Loucy (cell line): ENCODE data around the gene PSMC6.

Source experiments
- H2AFZ ChIP-seq: fragments of 200-600 bp; sonication (generic); 2 replicates; pipeline ENCODE4 v1.6.0; 2016; ENCODE audit warnings: antibody characterized with exemption, mild to moderate bottlenecking, low read length, moderate library complexity
- H3F3A ChIP-seq: fragments of 200-600 bp; 2 replicates; pipeline ENCODE4 v1.6.0; 2016; ENCODE audit warnings: antibody characterized with exemption, low read depth, mild to moderate bottlenecking
- H3K27me3 ChIP-seq: fragments of 200-600 bp; sonication (generic); 2 replicates; pipeline ENCODE4 v1.6.1; 2014; ENCODE audit warnings: low read length, mild to moderate bottlenecking; ENCODE audit not compliant: insufficient read depth, poor library complexity, severe bottlenecking
- H3K36me3 ChIP-seq: fragments of 200-600 bp; sonication (generic); 2 replicates; pipeline ENCODE4 v1.6.1; 2016; ENCODE audit warnings: low read length; ENCODE audit not compliant: insufficient read depth
- H3K4me1 ChIP-seq: fragments of 200-600 bp; sonication (generic); 2 replicates; pipeline ENCODE4 v1.5.1; 2014; ENCODE audit warnings: low read length, mild to moderate bottlenecking; ENCODE audit not compliant: insufficient read depth, poor library complexity, severe bottlenecking
- H3K4me2 ChIP-seq: fragments of 200-600 bp; sonication (generic); 2 replicates; pipeline ENCODE4 v1.6.0; 2014; ENCODE audit warnings: antibody characterized with exemption, low read length, low read depth, mild to moderate bottlenecking; ENCODE audit not compliant: poor library complexity, severe bottlenecking
- H3K4me3 ChIP-seq: fragments of 200-600 bp; sonication (generic); 2 replicates; pipeline ENCODE4 v1.5.1; 2014; ENCODE audit warnings: low read length, mild to moderate bottlenecking, mixed read lengths; ENCODE audit not compliant: poor library complexity, severe bottlenecking
- H3K79me2 ChIP-seq: fragments of 200-600 bp; sonication (generic); 2 replicates; pipeline ENCODE4 v1.6.1; 2014; ENCODE audit warnings: low read length; ENCODE audit not compliant: insufficient read depth
- H3K9ac ChIP-seq: fragments of 200-600 bp; sonication (generic); 2 replicates; pipeline ENCODE4 v1.6.0; 2014; ENCODE audit warnings: mild to moderate bottlenecking, low read depth, low read length, moderate library complexity; ENCODE audit not compliant: poor library complexity, severe bottlenecking
- H3K9me2 ChIP-seq: fragments of 200-600 bp; sonication (generic); replicated peaks from 2 replicates; pipeline ENCODE4 v1.6.1; 2016; ENCODE audit warnings: low read depth, low read length, mixed read lengths
- H3K9me3 ChIP-seq: fragments of 200-600 bp; sonication (generic); 2 replicates; pipeline ENCODE4 v1.6.1; 2014; ENCODE audit warnings: mild to moderate bottlenecking, antibody characterized with exemption, low read length, low read depth; ENCODE audit not compliant: insufficient read depth
- H4K20me1 ChIP-seq: fragments of 200-600 bp; sonication (generic); 2 replicates; pipeline ENCODE4 v1.6.0; 2014; ENCODE audit warnings: antibody characterized with exemption, low read length, mild to moderate bottlenecking; ENCODE audit not compliant: insufficient read depth, poor library complexity, severe bottlenecking
- CTCF ChIP-seq: fragments of 200-600 bp; sonication (generic); conservative IDR thresholded peaks from 2 replicates; pipeline ENCODE4 v1.5.1; 2014; ENCODE audit warnings: mild to moderate bottlenecking, antibody characterized with exemption, low read length
- EZH2phosphoT487 ChIP-seq: fragments of 200-600 bp; IDR thresholded peaks from 2 replicates; pipeline ENCODE4 v1.6.1; 2018; ENCODE audit warnings: antibody characterized with exemption, mild to moderate bottlenecking, moderate library complexity, borderline replicate concordance

The PSMC6 gene

GRCh38 chr14:52706286-52706685 is 714 bp upstream of the PSMC6 start:
- Histone ChIP-seq H3K36me3 (peaks cover 13% of the 10 kb centered on the region), H3K9me2 (no peaks in the 10 kb centered on the region), H3K4me1 (peaks cover 41% of the 10 kb centered on the region), H4K20me1 (peaks cover 39% of the 10 kb centered on the region), H3K27me3 (no peaks in the 10 kb centered on the region), H3F3A (no peaks in the 10 kb centered on the region), H3K4me2 (peak overlapping the region; percentile 88), H3K79me2 (peaks cover 43% of the 10 kb centered on the region), H2AFZ (peak overlapping the region; percentile 71; the same call in 1 of the 2 replicates), H3K4me3 (peak overlapping the region; percentile 89), H3K9ac (peak overlapping the region; percentile 86), H3K9me3 (no peaks in the 10 kb centered on the region)
- peak; percentile 15; the same call in 1 of the 2 replicates for TF ChIP-seq CTCF
- no peak for TF ChIP-seq EZH2phosphoT487

GRCh38 chr14:52711666-52712065 is 4.7 kb downstream of the PSMC6 start:
- no peaks in the 10 kb centered on the region for H3F3A ChIP-seq
- peaks cover 45% of the 10 kb centered on the region for H4K20me1 ChIP-seq
- no peak overlapping the region for H3K9ac ChIP-seq
- H3K4me3 ChIP-seq, result peak overlapping the region; percentile 28
- H3K36me3 ChIP-seq, result peaks cover 61% of the 10 kb centered on the region
- no peaks in the 10 kb centered on the region for H3K9me3 ChIP-seq
- H3K27me3 ChIP-seq, result no peaks in the 10 kb centered on the region
- TF ChIP-seq CTCF, result no peak
- no peak for TF ChIP-seq EZH2phosphoT487
- peaks cover 43% of the 10 kb centered on the region for H3K4me1 ChIP-seq
- H3K9me2 ChIP-seq, result no peaks in the 10 kb centered on the region
- H2AFZ ChIP-seq, result no peak overlapping the region
- H3K4me2 ChIP-seq, result peak overlapping the region; percentile 89
- H3K79me2 ChIP-seq, result peaks cover 59% of the 10 kb centered on the region

- Histone ChIP-seq H3K4me2 (no peak overlapping the region), H3K9me3 (no peaks in the 10 kb centered on the region), H3K79me2 (peaks cover 18% of the 10 kb centered on the region), H3K9me2 (no peaks in the 10 kb centered on the region), H3F3A (no peaks in the 10 kb centered on the region), H3K9ac (no peak overlapping the region), H4K20me1 (peaks cover 7% of the 10 kb centered on the region), H3K4me3 (no peak overlapping the region), H3K27me3 (no peaks in the 10 kb centered on the region), H3K36me3 (peaks cover 86% of the 10 kb centered on the region), H2AFZ (no peak overlapping the region), H3K4me1 (peaks cover 8% of the 10 kb centered on the region)
- TF ChIP-seq CTCF (no peak), EZH2phosphoT487 (no peak)
Observed at GRCh38 chr14:52716155-52716554, 9.2 kb downstream of the PSMC6 start.
